Neural cell (in vitro differentiated cells): ENCODE measurements around the gene UBE3B.

Experiments
- EZH2 ChIP-seq: fragments of 200-600, 300-800 bp; shearing (Covaris generic), sonication (generic); IDR thresholded peaks from 2 replicates; pipeline ENCODE4 v1.6.1; 2014; ENCODE audit warnings: antibody characterized with exemption, low read length, borderline replicate concordance, mild to moderate bottlenecking; ENCODE audit not compliant: insufficient read depth, poor library complexity, severe bottlenecking
- POLR2AphosphoS5 ChIP-seq: IDR thresholded peaks from 2 replicates; pipeline ENCODE4 v1.6.1; 2012
- TAF1 ChIP-seq: IDR thresholded peaks from 2 replicates; pipeline ENCODE4 v1.6.1; 2012; ENCODE audit warnings: low read depth
- TF ChIP-seq, protein P1 (sequence below): fragments of 450-650 bp; IDR thresholded peaks from 2 replicates; pipeline ENCODE4 v1.5.1; 2014; ENCODE audit warnings: antibody characterized with exemption, mild to moderate bottlenecking, moderate library complexity; ENCODE audit not compliant: poor library complexity, severe bottlenecking
- TF ChIP-seq, protein P2 (sequence below): IDR thresholded peaks from 2 replicates; pipeline ENCODE4 v1.6.1; 2012; ENCODE audit warnings: borderline replicate concordance

DNA sequence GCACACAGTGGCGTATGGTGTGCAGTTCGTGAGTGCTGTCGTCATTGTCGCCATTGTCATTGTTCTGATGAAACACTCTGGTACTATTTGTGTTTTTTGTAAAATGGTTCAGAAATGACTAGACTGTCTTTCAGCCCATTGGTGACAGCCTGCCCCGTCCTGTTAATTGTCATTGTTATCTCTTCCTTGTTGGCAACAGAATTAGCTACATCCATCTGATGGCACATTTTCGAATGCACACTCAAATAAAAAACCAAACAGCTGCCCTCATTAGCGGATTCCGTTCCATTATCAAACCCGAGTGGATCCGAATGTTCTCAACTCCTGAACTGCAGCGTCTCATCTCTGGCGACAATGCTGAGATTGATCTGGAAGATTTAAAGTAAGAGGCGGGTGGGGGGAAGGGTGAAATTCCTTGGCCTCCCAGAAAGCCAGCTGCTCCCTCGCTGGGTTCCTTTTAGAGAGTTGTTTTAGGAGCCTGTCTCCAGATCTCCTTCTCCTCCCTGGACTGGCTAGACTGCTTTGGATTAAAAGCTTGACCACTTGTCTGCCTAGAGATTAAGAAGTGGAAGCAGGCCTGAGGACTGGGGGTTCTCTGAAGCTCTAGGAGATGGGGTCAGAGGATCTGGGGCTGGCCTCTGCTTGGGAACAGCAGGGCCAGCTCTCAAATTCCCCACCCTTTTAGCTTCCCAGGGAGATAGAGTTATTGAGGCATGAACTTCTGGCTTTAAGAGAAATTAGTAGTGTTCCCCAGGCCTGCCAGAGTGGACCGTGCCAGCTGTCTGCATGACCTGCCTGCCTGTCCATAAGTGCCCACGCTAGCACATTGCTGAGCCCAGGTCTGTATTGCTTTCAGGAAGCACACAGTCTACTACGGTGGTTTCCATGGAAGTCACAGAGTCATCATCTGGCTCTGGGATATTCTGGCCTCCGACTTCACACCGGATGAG, 52.5 kb downstream of the UBE3B start:
- TF ChIP-seq, protein P1, sequence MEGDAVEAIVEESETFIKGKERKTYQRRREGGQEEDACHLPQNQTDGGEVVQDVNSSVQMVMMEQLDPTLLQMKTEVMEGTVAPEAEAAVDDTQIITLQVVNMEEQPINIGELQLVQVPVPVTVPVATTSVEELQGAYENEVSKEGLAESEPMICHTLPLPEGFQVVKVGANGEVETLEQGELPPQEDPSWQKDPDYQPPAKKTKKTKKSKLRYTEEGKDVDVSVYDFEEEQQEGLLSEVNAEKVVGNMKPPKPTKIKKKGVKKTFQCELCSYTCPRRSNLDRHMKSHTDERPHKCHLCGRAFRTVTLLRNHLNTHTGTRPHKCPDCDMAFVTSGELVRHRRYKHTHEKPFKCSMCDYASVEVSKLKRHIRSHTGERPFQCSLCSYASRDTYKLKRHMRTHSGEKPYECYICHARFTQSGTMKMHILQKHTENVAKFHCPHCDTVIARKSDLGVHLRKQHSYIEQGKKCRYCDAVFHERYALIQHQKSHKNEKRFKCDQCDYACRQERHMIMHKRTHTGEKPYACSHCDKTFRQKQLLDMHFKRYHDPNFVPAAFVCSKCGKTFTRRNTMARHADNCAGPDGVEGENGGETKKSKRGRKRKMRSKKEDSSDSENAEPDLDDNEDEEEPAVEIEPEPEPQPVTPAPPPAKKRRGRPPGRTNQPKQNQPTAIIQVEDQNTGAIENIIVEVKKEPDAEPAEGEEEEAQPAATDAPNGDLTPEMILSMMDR: no peak
- TF ChIP-seq POLR2AphosphoS5: no peak
- TF ChIP-seq, protein P2, sequence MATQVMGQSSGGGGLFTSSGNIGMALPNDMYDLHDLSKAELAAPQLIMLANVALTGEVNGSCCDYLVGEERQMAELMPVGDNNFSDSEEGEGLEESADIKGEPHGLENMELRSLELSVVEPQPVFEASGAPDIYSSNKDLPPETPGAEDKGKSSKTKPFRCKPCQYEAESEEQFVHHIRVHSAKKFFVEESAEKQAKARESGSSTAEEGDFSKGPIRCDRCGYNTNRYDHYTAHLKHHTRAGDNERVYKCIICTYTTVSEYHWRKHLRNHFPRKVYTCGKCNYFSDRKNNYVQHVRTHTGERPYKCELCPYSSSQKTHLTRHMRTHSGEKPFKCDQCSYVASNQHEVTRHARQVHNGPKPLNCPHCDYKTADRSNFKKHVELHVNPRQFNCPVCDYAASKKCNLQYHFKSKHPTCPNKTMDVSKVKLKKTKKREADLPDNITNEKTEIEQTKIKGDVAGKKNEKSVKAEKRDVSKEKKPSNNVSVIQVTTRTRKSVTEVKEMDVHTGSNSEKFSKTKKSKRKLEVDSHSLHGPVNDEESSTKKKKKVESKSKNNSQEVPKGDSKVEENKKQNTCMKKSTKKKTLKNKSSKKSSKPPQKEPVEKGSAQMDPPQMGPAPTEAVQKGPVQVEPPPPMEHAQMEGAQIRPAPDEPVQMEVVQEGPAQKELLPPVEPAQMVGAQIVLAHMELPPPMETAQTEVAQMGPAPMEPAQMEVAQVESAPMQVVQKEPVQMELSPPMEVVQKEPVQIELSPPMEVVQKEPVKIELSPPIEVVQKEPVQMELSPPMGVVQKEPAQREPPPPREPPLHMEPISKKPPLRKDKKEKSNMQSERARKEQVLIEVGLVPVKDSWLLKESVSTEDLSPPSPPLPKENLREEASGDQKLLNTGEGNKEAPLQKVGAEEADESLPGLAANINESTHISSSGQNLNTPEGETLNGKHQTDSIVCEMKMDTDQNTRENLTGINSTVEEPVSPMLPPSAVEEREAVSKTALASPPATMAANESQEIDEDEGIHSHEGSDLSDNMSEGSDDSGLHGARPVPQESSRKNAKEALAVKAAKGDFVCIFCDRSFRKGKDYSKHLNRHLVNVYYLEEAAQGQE: no peak
- no peak for TF ChIP-seq EZH2
- TF ChIP-seq TAF1: no peak
